ENCODE results near the gene S100G. TPM values are rescaled to one million over a fixed set of nuclear protein-coding genes. Genes with fewer than 3 reads are reported as not detected.

Gene S100G
- polyA plus RNA-seq, 3 donors = not detected

- peaks cover 0 to 23% (median 0%) of the 10 kb centered on the region in 3 donors for H3K27me3 Mint-ChIP-seq (ENCODE audit: low read depth in 3 of 3)
- H3K9ac ChIP-seq (ENCODE audit: insufficient read depth, low read length, poor library complexity, severe bottlenecking) = no peak overlapping the region
- H3K9me3 ChIP-seq (replicated peaks in 1 of 2; ENCODE audit: control insufficient read depth in 1 of 2, insufficient read depth in 1 of 2, low read length in 2 of 2) = no peaks in the 10 kb centered on the region
- H3K27me3 ChIP-seq (ENCODE audit: control insufficient read depth in 2 of 2, insufficient read depth in 2 of 2, low read length in 2 of 2) = peaks cover 0 to 8% of the 10 kb centered on the region in 2 donors
- intact Hi-C loops (cut with micrococcal nuclease) = no loop called here
- H2AFZ ChIP-seq (ENCODE audit: insufficient read depth, low read depth, low read length, poor library complexity, severe bottlenecking) = no peak overlapping the region
- no peak for DNase-seq
- no peak overlapping the region for H3K4me3 Mint-ChIP-seq
- no peak for TF ChIP-seq CTCF (IDR thresholded peaks at IDR 0.05)
- H3K9me3 Mint-ChIP-seq = peaks cover 0 to 2% (median 0%) of the 10 kb centered on the region in 7 donors
- no peaks in the 10 kb centered on the region for H3K36me3 ChIP-seq (replicated peaks in 1 of 2; ENCODE audit: control insufficient read depth in 1 of 2, insufficient read depth in 2 of 2, low read length in 2 of 2)
- peaks cover 11 to 22% of the 10 kb centered on the region in 2 donors for H3K36me3 Mint-ChIP-seq
- no peaks in the 10 kb centered on the region for H3K4me1 Mint-ChIP-seq
- no peaks in the 10 kb centered on the region for H4K20me1 ChIP-seq (ENCODE audit: insufficient read depth, low read length)
- H3K27ac ChIP-seq (ENCODE audit: low read depth in 1 of 2, low read length in 2 of 2) = no peak overlapping the region
- H3K4me3 ChIP-seq (replicated peaks in 1 of 3; ENCODE audit: low read depth in 2 of 3, low read length in 3 of 3) = no peak overlapping the region
- no peak overlapping the region for H3K27ac Mint-ChIP-seq
- H3K4me2 ChIP-seq (replicated peaks; ENCODE audit: extremely low read depth, low read length, poor library complexity, severe bottlenecking) = no peak overlapping the region
- H3K79me2 ChIP-seq (ENCODE audit: insufficient read depth, low read length) = no peaks in the 10 kb centered on the region
- no peaks in the 10 kb centered on the region for H3K4me1 ChIP-seq (ENCODE audit: control insufficient read depth in 1 of 2, insufficient read depth in 2 of 2, low read length in 2 of 2)
- WGBS (ENCODE audit: insufficient coverage) = 100% methylated on average over 1 of the region's 6 CpGs
These were observed 37.6 kb upstream of the S100G start for GRCh38 chrX:16612257-16612897.

- H3K79me2 ChIP-seq (ENCODE audit: insufficient read depth, low read length) = no peaks in the 10 kb centered on the region
- intact Hi-C loops (cut with micrococcal nuclease) = no loop called here
- no peak overlapping the region for H3K27ac Mint-ChIP-seq
- H3K4me3 Mint-ChIP-seq = no peak overlapping the region
- peaks cover 0 to 29% (median 0%) of the 10 kb centered on the region in 3 donors for H3K27me3 Mint-ChIP-seq (ENCODE audit: low read depth in 3 of 3)
- H3K36me3 ChIP-seq (replicated peaks in 1 of 2; ENCODE audit: control insufficient read depth in 1 of 2, insufficient read depth in 2 of 2, low read length in 2 of 2) = peaks cover 0 to 6% of the 10 kb centered on the region in 2 donors
- H3K9me3 ChIP-seq (replicated peaks in 1 of 2; ENCODE audit: control insufficient read depth in 1 of 2, insufficient read depth in 1 of 2, low read length in 2 of 2) = no peaks in the 10 kb centered on the region
- peaks cover 22 to 27% of the 10 kb centered on the region in 2 donors for H3K36me3 Mint-ChIP-seq
- no peak overlapping the region for H3K4me3 ChIP-seq (replicated peaks in 1 of 3; ENCODE audit: low read depth in 2 of 3, low read length in 3 of 3)
- H3K9me3 Mint-ChIP-seq = peaks cover 0 to 3% (median 1%) of the 10 kb centered on the region in 7 donors
- no peak overlapping the region for H3K4me2 ChIP-seq (replicated peaks; ENCODE audit: extremely low read depth, low read length, poor library complexity, severe bottlenecking)
- no peak overlapping the region for H3K9ac ChIP-seq (ENCODE audit: insufficient read depth, low read length, poor library complexity, severe bottlenecking)
- TF ChIP-seq CTCF (IDR thresholded peaks at IDR 0.05) = no peak
- H4K20me1 ChIP-seq (ENCODE audit: insufficient read depth, low read length) = no peaks in the 10 kb centered on the region
- no peak overlapping the region for H3K27ac ChIP-seq (ENCODE audit: low read depth in 1 of 2, low read length in 2 of 2)
- no peak for DNase-seq
- H3K4me1 ChIP-seq (ENCODE audit: control insufficient read depth in 1 of 2, insufficient read depth in 2 of 2, low read length in 2 of 2) = no peaks in the 10 kb centered on the region
- H3K27me3 ChIP-seq (ENCODE audit: control insufficient read depth in 2 of 2, insufficient read depth in 2 of 2, low read length in 2 of 2) = peaks cover 0 to 3% of the 10 kb centered on the region in 2 donors
- no peaks in the 10 kb centered on the region for H3K4me1 Mint-ChIP-seq
- H2AFZ ChIP-seq (ENCODE audit: insufficient read depth, low read depth, low read length, poor library complexity, severe bottlenecking) = no peak overlapping the region
- WGBS (ENCODE audit: insufficient coverage) = no CpG with 5 or more reads among the region's 1 CpG
These were observed 32.6 kb upstream of the S100G start for GRCh38 chrX:16617382-16617781.
